ENCODE measurements around the gene WNT7B. TPM values are rescaled to one million over a fixed set of nuclear protein-coding genes. Genes with fewer than 3 reads are reported as not detected.

Gene WNT7B
- total RNA-seq, 1 donor from 2014 or later: not detected

DNA sequence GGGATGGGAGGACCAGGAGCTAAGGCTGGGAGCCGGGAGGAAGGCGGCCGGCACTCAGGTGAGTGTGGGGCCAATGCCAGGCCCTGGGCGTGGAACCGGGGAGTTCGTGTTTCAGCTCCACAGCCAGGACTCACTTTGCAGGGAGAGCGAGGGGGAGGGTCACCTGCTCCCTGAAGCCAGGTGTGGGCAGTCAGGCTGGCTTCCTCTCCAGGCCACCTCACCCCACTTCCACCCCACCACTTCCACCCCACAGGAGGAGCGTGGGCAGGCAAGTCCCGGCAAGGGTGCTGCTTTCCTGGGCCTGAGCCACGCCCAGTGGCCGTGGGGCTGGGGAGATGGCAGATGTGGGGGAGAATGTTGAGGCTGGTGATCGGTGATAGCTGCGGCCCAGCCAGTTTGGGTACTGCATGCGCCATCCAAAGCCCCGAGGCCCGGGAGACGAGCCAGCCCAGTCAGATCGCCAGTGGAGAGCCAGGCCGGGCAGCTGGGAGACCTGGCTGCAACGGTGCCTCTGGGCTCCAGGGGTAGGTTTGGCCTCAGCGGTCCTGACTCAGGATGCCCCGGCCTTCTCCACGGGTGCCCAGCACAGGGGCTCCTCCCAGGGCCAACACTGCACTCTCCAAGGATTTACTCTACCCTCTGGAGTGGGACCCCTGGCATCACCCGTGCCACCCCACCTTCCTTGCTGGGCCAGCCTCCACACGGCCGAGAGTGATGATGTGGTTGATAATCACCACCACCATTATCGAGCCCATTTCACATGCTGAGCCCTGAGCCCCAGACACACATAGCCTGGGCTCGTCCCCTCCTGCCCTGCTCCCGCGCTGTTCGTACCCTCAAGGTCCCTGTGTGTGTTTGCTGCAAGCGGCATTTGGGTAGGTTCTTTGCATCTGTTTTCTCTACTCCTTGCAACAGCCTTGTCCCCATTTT is 93.8 kb downstream of the WNT7B start:
- no peak overlapping the region for H3K27ac Mint-ChIP-seq
- no peaks in the 10 kb centered on the region for H3K4me1 Mint-ChIP-seq (ENCODE audit: low read depth)
- no peak for DNase-seq (ENCODE audit: low spot score)
- H3K27me3 Mint-ChIP-seq (ENCODE audit: low read depth): peaks cover 31% of the 10 kb centered on the region
- intact Hi-C loops (cut with micrococcal nuclease): no loop called here
- no peak overlapping the region for H3K4me3 Mint-ChIP-seq (ENCODE audit: low read depth)
- H3K36me3 Mint-ChIP-seq (ENCODE audit: low read depth): no peaks in the 10 kb centered on the region
- no peaks in the 10 kb centered on the region for H3K9me3 Mint-ChIP-seq

GRCh38 chr22:45881524-45881875 is 95.5 kb downstream of the WNT7B start:
- intact Hi-C loops (cut with micrococcal nuclease): no loop called here
- Mint-ChIP-seq H3K4me3 (ENCODE audit: low read depth) (no peak overlapping the region), H3K27me3 (ENCODE audit: low read depth) (peaks cover 35% of the 10 kb centered on the region), H3K9me3 (no peaks in the 10 kb centered on the region), H3K36me3 (ENCODE audit: low read depth) (no peaks in the 10 kb centered on the region), H3K4me1 (ENCODE audit: low read depth) (no peaks in the 10 kb centered on the region), H3K27ac (no peak overlapping the region)
- DNase-seq (ENCODE audit: low spot score): no peak

GRCh38 chr22:45880716-45881523 is 96.0 kb downstream of the WNT7B start:
- Mint-ChIP-seq H3K4me3 (ENCODE audit: low read depth) (no peak overlapping the region), H3K36me3 (ENCODE audit: low read depth) (no peaks in the 10 kb centered on the region), H3K9me3 (no peaks in the 10 kb centered on the region), H3K27me3 (ENCODE audit: low read depth) (peaks cover 35% of the 10 kb centered on the region), H3K4me1 (ENCODE audit: low read depth) (no peaks in the 10 kb centered on the region), H3K27ac (no peak overlapping the region)
- DNase-seq (ENCODE audit: low spot score): no peak
- intact Hi-C loops (cut with micrococcal nuclease): no loop called here

DNA sequence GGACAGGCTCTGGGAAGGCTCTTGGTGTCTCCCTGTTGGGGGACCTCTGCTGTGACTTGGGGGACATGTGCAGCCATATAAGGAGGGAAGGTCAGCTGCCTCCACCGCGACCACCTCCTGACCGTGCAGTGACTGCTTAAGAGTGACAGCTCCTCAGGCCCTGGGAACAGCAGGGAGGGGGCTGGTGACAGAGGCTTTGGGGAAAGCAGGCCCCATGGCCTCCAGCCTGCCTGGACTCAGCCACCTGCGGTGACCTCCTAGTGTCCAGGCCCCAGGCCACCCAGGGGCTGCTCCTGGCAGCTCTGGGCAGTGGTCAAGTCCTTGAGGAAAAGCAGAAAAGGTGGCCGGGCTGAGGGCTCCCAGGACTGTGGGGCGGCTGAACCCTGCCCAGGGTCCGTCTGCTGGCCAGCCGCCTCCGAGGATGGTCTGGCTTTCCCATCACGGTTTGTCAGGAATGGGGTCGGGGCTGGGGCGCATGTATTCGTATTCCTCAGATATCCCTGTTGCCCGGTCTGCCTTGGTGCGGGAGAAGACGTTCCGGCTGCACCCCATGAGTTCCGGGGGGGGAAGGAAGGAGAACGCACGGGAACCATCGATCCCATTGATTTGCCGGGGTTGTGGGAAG is 96.8 kb downstream of the WNT7B start:
- no peak overlapping the region for H3K27ac Mint-ChIP-seq
- DNase-seq (ENCODE audit: low spot score): no peak
- peaks cover 40% of the 10 kb centered on the region for H3K27me3 Mint-ChIP-seq (ENCODE audit: low read depth)
- no peak overlapping the region for H3K4me3 Mint-ChIP-seq (ENCODE audit: low read depth)
- no peaks in the 10 kb centered on the region for H3K4me1 Mint-ChIP-seq (ENCODE audit: low read depth)
- H3K36me3 Mint-ChIP-seq (ENCODE audit: low read depth): no peaks in the 10 kb centered on the region
- intact Hi-C loops (cut with micrococcal nuclease): no loop called here
- H3K9me3 Mint-ChIP-seq: no peaks in the 10 kb centered on the region

DNA sequence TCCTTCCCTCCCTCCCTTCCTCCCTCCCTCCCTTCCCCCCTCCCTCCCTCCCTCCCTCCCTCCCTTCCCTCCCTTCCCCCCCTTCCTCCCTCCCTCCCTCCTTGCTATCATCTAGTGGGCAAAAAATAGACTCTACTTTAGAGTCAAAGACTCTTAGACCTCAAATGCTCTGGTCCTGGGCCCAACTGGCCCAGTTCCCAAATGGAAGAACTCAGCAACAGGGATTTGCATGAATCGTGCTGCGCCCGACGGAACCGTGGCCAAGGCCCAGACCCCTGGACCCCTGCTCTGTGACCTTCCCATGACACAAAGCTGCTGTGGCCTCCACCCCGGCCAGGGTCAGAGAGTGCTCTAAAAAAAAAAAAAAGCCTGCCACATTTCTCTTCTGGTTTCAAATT is 97.4 kb downstream of the WNT7B start:
- no peak for DNase-seq (ENCODE audit: low spot score)
- H3K4me1 Mint-ChIP-seq (ENCODE audit: low read depth): no peaks in the 10 kb centered on the region
- no peaks in the 10 kb centered on the region for H3K9me3 Mint-ChIP-seq
- H3K36me3 Mint-ChIP-seq (ENCODE audit: low read depth): no peaks in the 10 kb centered on the region
- no peak overlapping the region for H3K27ac Mint-ChIP-seq
- peaks cover 42% of the 10 kb centered on the region for H3K27me3 Mint-ChIP-seq (ENCODE audit: low read depth)
- intact Hi-C loops (cut with micrococcal nuclease): no loop called here
- H3K4me3 Mint-ChIP-seq (ENCODE audit: low read depth): no peak overlapping the region

DNA sequence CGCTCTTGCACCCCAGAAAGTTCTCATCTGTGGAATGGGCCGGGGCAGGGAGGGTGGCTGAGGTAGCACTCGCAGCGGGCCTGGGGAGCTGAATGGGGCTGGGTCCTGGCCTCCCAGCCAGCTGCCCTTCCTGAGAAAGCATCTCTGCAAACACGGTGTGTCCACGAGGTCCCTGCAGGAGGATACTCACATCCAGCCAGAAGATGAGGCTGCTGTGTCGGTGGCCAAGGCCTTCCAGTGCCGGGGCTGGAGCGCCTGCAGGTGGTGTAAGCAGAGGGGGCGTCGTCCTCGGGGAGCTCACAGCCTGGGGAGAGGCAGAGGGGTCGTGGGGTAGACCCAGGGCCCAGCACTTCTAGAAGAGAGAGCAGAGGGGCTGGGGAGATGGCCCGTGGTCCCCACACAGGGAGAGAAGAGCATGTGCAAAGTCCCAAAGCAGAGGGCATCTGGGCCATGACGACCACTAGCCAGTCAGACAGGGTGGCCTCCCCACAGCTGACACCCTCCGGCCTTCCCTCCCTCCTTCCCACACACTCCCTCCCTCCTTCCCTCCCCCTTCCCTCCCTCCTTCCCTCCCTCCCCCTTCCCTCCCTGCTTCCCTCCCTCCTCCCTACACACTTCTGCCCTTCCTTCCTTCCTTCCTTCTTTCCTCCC is 97.9 kb downstream of the WNT7B start:
- no peaks in the 10 kb centered on the region for H3K36me3 Mint-ChIP-seq (ENCODE audit: low read depth)
- H3K27me3 Mint-ChIP-seq (ENCODE audit: low read depth): peaks cover 42% of the 10 kb centered on the region
- intact Hi-C loops (cut with micrococcal nuclease): no loop called here
- no peaks in the 10 kb centered on the region for H3K9me3 Mint-ChIP-seq
- H3K4me3 Mint-ChIP-seq (ENCODE audit: low read depth): no peak overlapping the region
- H3K4me1 Mint-ChIP-seq (ENCODE audit: low read depth): no peaks in the 10 kb centered on the region
- DNase-seq (ENCODE audit: low spot score): no peak
- H3K27ac Mint-ChIP-seq: no peak overlapping the region

GRCh38 chr22:45878051-45878781 is 98.7 kb downstream of the WNT7B start:
- Mint-ChIP-seq H3K27me3 (ENCODE audit: low read depth) (peaks cover 39% of the 10 kb centered on the region), H3K27ac (no peak overlapping the region), H3K4me1 (ENCODE audit: low read depth) (no peaks in the 10 kb centered on the region), H3K9me3 (no peaks in the 10 kb centered on the region), H3K4me3 (ENCODE audit: low read depth) (no peak overlapping the region), H3K36me3 (ENCODE audit: low read depth) (no peaks in the 10 kb centered on the region)
- no peak for DNase-seq (ENCODE audit: low spot score)
- intact Hi-C loops (cut with micrococcal nuclease): no loop called here

DNA sequence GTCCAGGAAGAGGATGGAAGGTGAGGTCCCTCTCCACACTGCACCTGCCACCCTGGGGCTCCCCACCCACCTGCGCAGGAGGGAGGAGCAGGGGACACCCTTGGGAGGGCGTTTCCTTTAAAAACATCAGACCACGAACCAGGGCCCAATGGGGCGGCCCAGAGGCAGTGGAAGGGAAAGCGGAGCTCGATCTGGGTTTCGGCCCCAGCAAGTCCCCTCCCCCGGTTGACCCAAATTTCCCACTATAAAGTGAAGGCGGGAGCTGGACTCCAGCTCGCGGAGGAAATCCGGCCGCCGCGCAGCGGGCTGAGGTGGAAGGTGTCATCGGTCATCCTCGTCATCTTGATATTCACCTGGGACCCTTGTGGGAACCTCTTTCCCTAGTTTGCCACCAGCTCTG is 99.3 kb downstream of the WNT7B start:
- Mint-ChIP-seq H3K9me3 (no peaks in the 10 kb centered on the region), H3K4me3 (ENCODE audit: low read depth) (no peak overlapping the region), H3K4me1 (ENCODE audit: low read depth) (no peaks in the 10 kb centered on the region), H3K27me3 (ENCODE audit: low read depth) (peaks cover 43% of the 10 kb centered on the region), H3K27ac (no peak overlapping the region), H3K36me3 (ENCODE audit: low read depth) (no peaks in the 10 kb centered on the region)
- DNase-seq (ENCODE audit: low spot score): no peak
- intact Hi-C loops (cut with micrococcal nuclease): no loop called here

DNA sequence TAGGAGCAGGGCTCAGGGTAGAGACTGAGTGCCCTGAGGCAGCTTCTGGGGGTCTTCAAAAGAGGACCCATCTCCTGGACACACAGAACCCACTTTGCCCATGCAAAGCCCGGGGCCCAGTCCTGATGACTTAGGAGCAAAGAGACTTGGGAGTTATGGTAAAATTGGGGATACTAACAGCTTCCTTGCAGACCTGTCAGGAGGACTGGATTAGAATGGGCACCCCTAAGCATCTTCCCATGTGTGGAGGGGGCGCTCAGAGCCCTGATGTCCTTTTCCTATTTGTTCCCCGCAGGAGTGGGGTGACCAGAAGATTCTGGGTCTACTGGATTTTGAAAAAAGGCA is 100.0 kb downstream of the WNT7B start:
- Mint-ChIP-seq H3K4me3 (ENCODE audit: low read depth) (no peak overlapping the region), H3K27me3 (ENCODE audit: low read depth) (peaks cover 43% of the 10 kb centered on the region), H3K4me1 (ENCODE audit: low read depth) (no peaks in the 10 kb centered on the region), H3K27ac (no peak overlapping the region), H3K9me3 (no peaks in the 10 kb centered on the region), H3K36me3 (ENCODE audit: low read depth) (no peaks in the 10 kb centered on the region)
- intact Hi-C loops (cut with micrococcal nuclease): no loop called here
- no peak for DNase-seq (ENCODE audit: low spot score)

GRCh38 chr22:45876136-45877035 is 100.6 kb downstream of the WNT7B start:
- DNase-seq (ENCODE audit: low spot score): no peak
- no peaks in the 10 kb centered on the region for H3K9me3 Mint-ChIP-seq
- intact Hi-C loops (cut with micrococcal nuclease): no loop called here
- no peaks in the 10 kb centered on the region for H3K36me3 Mint-ChIP-seq (ENCODE audit: low read depth)
- H3K4me1 Mint-ChIP-seq (ENCODE audit: low read depth): no peaks in the 10 kb centered on the region
- H3K27ac Mint-ChIP-seq: no peak overlapping the region
- H3K4me3 Mint-ChIP-seq (ENCODE audit: low read depth): no peak overlapping the region
- H3K27me3 Mint-ChIP-seq (ENCODE audit: low read depth): peaks cover 37% of the 10 kb centered on the region

DNA sequence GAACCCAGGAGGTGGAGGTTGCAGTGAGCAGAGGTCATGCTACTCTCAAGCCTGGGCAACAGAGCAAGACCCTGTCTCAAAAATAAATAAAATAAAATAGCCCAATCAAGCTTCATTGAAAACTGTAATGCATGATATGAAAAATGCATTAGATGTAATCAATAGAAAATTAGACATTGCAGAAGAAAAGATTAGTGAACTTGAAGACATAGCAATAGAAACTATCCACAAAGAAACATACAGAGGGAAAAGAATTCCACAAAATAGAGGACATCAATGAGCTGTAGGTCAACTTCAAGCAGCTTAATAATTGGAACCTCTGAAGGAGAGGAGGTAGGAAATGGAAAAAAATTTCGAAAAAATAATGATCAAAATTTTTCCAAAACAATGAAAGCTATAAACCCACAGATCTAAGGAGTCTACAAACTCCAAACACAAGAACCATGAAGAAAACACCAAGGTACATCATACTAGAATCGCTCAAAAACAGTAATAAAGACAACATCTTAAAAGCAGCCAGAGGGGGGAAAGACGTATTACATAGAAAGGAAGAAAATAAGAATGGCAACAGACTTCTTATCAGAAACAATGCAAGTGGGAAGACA is 104.2 kb downstream of the WNT7B start:
- Mint-ChIP-seq H3K36me3 (ENCODE audit: low read depth) (no peaks in the 10 kb centered on the region), H3K27me3 (ENCODE audit: low read depth) (peaks cover 33% of the 10 kb centered on the region)

More for the DNA sequence above, 104.2 kb downstream of the WNT7B start:
- Mint-ChIP-seq H3K4me1 (ENCODE audit: low read depth) (no peaks in the 10 kb centered on the region), H3K27ac (no peak overlapping the region), H3K9me3 (no peaks in the 10 kb centered on the region), H3K4me3 (ENCODE audit: low read depth) (no peak overlapping the region)
- intact Hi-C loops (cut with micrococcal nuclease): no loop called here
- no peak for DNase-seq (ENCODE audit: low spot score)
